Measurements from ENCODE around the gene FAM25G.

Gene FAM25G

GRCh38 chr10:47440207-47440606 is 51.3 kb downstream of the FAM25G start:
- intact Hi-C loops (cut with DNase I; ENCODE audit: low total_unique reads) = no loop called here
- Histone ChIP-seq H3K4me3 (no peak overlapping the region), H3K9me3 (peaks cover 0 to 12% (median 0%) of the 10 kb centered on the region in 3 donors), H3K36me3 (no peaks in the 10 kb centered on the region), H3K4me1 (no peaks in the 10 kb centered on the region), H3K27ac (no peak overlapping the region), H3K27me3 (peaks cover 0 to 6% of the 10 kb centered on the region in 2 donors)
- DNase-seq = no peak
- no peak for TF ChIP-seq CTCF (IDR thresholded peaks at IDR 0.05)

- Histone ChIP-seq H3K27ac (no peak overlapping the region), H3K27me3 (peaks cover 0 to 6% of the 10 kb centered on the region in 2 donors), H3K9me3 (peaks cover 0 to 18% (median 4%) of the 10 kb centered on the region in 3 donors), H3K4me1 (no peaks in the 10 kb centered on the region), H3K36me3 (no peaks in the 10 kb centered on the region), H3K4me3 (no peak overlapping the region)
- no peak for DNase-seq
- no peak for TF ChIP-seq CTCF (IDR thresholded peaks at IDR 0.05)
- intact Hi-C loops (cut with DNase I; ENCODE audit: low total_unique reads) = no loop called here
Measured at GRCh38 chr10:47438857-47439474, 52.5 kb downstream of the FAM25G start.
